ENCODE measurements around the gene ZFR2. TPM values are rescaled to one million over a fixed set of nuclear protein-coding genes. Genes with fewer than 3 reads are reported as not detected.

ZFR2 gene
- total RNA-seq, 6 experiments from 2014 or later, result not detected

DNA sequence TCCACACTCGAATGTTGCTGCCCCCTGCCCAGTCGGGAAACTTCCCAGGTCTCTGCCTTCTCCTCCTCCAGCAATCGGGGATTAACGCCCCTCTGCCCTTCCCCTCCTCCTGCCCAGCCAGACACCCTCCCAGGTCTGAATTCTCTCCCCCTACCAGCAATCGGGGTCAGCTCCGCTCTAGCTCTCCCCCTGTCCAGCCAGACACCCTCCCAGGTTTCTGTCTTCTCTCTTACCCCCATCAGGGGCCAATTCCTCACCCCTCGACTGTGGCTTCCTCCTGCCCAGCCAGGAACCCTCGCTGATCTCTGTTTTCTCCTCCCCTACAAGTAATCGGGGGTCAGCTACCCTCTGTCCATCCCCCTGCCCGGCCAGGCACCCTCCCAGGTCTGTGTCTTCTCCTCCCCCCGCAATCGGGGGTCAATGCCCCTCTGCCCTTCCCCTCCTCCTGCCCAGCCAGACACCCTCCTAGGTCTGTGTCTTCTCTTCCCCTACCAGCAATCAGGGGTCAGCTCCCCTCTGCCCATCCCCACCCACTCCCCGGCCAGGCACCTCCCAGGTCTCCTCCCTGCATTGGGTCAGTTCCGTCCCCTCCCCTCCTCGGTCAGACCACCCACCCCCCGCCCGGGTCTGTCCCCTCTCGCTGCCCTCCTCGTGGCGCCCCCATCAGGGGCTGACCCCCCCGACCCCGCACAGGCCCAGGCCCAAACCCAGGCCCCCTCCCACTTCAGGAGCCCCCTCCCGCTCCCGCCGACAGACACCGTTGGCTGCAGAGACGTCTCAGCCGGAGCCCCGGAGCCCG lies 668 bp downstream of the ZFR2 start:
- no peak overlapping the region for H3K4me3 Mint-ChIP-seq
- no peaks in the 10 kb centered on the region for H3K9me3 Mint-ChIP-seq
- DNase-seq, result no peak
- peaks cover 28% of the 10 kb centered on the region for H3K27me3 Mint-ChIP-seq (ENCODE audit: insufficient read depth)
- H3K36me3 Mint-ChIP-seq (ENCODE audit: low read depth), result no peaks in the 10 kb centered on the region
- TF ChIP-seq, protein P1, sequence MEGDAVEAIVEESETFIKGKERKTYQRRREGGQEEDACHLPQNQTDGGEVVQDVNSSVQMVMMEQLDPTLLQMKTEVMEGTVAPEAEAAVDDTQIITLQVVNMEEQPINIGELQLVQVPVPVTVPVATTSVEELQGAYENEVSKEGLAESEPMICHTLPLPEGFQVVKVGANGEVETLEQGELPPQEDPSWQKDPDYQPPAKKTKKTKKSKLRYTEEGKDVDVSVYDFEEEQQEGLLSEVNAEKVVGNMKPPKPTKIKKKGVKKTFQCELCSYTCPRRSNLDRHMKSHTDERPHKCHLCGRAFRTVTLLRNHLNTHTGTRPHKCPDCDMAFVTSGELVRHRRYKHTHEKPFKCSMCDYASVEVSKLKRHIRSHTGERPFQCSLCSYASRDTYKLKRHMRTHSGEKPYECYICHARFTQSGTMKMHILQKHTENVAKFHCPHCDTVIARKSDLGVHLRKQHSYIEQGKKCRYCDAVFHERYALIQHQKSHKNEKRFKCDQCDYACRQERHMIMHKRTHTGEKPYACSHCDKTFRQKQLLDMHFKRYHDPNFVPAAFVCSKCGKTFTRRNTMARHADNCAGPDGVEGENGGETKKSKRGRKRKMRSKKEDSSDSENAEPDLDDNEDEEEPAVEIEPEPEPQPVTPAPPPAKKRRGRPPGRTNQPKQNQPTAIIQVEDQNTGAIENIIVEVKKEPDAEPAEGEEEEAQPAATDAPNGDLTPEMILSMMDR (IDR thresholded peaks at IDR 0.05), result no peak
- no peak overlapping the region for H3K27ac Mint-ChIP-seq
- no peaks in the 10 kb centered on the region for H3K4me1 Mint-ChIP-seq (ENCODE audit: low read depth)

DNA sequence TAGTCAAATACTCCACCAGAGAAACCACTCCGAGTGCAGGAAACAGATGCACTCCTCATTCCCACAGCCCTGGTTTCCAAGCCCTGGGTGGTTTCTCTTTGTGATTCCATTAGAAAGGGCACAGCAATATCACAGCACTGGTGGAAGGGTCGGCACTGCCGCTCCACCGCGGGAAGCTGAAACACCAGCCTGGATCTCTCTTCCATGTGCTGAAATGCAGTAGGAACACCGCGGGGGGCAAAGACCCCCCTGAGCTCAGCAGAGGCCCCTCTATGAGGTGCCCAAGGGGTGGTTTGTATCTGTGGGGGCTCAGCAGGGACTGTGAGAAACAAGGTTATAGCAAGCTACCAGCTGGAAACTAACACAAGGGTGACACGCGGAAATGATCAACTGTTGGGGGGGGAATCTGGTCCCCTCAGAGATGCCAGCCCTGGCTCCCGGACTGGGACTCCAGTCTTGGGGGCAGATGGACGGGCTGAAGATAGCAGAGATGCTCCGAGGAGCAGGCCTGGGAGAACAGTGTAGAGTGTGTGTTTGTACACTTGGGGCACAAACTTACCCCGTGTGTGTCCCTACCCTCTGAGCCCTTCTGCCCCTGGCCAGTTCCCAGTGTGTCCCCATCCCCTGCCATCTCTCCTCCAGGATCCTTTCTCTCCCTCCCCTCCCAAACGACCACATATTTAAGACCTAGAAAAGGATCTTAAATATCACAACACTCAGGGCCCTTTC lies 1.8 kb downstream of the ZFR2 start:
- Mint-ChIP-seq H3K27me3 (ENCODE audit: insufficient read depth) (peaks cover 38% of the 10 kb centered on the region), H3K27ac (no peak overlapping the region), H3K4me3 (no peak overlapping the region), H3K9me3 (no peaks in the 10 kb centered on the region), H3K36me3 (ENCODE audit: low read depth) (no peaks in the 10 kb centered on the region), H3K4me1 (ENCODE audit: low read depth) (no peaks in the 10 kb centered on the region)
- DNase-seq, result no peak
- TF ChIP-seq, protein P1 (IDR thresholded peaks at IDR 0.05), result no peak

DNA sequence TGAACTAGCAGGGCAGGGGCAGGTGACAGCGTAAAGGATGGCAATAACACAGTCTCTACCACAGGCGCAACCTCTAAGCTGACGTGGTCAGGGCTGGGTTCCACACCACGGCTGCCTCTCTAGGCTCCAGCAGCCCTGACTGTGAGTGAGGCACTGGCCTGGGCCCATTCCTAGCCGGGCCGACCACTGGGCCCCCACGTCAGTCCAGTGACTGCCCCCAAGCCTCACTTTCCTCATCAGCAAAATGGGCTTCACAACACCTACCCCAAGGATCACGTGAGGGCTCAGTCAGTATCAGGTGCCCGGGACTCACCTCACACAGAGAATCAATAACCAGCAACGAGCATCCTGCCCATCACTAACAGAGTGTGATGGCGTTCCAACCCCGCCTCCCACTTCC lies 5.2 kb downstream of the ZFR2 start:
- Mint-ChIP-seq H3K4me3 (no peak overlapping the region), H3K27ac (no peak overlapping the region), H3K36me3 (ENCODE audit: low read depth) (no peaks in the 10 kb centered on the region), H3K4me1 (ENCODE audit: low read depth) (no peaks in the 10 kb centered on the region), H3K27me3 (ENCODE audit: insufficient read depth) (peaks cover 60% of the 10 kb centered on the region), H3K9me3 (no peaks in the 10 kb centered on the region)
- TF ChIP-seq, protein P1 (IDR thresholded peaks at IDR 0.05), result no peak
- no peak for DNase-seq

DNA sequence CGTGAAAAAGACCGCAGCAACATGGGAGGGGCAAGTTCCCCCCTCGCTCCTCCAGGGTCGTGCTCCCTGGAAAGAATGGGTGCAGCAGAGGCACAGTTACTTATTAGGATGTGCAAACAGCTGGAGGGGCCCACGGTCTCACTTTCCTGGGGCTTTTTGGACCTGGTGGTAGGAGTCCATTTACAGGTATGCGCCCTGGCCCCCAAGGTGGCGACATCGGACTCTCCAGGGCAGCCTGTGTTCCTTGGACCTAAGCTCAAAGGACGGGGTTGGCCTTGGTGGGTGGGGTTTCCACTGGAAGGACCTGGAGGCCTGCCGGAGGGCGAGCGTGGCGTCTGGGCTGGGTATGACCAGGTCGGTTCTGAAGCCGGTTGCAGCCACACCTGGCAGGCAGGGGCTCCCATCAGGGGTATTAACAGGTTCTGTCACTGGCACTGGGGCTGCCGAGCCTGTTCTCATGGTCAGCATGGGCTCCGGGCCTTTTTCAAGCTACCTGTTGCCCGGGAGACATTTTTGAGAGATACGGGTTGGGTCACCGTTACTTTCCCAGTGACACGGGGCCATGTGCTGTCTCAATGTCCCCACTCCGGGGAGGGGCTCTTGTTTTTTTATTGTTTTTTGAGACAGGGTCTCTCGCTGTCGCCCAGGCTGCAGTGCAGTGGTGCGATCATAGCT lies 5.9 kb downstream of the ZFR2 start:
- H3K9me3 Mint-ChIP-seq, result no peaks in the 10 kb centered on the region
- no peaks in the 10 kb centered on the region for H3K4me1 Mint-ChIP-seq (ENCODE audit: low read depth)
- DNase-seq, result no peak
- no peak overlapping the region for H3K27ac Mint-ChIP-seq
- H3K36me3 Mint-ChIP-seq (ENCODE audit: low read depth), result no peaks in the 10 kb centered on the region
- H3K27me3 Mint-ChIP-seq (ENCODE audit: insufficient read depth), result peaks cover 64% of the 10 kb centered on the region
- no peak overlapping the region for H3K4me3 Mint-ChIP-seq
- TF ChIP-seq, protein P1 (IDR thresholded peaks at IDR 0.05), result no peak

DNA sequence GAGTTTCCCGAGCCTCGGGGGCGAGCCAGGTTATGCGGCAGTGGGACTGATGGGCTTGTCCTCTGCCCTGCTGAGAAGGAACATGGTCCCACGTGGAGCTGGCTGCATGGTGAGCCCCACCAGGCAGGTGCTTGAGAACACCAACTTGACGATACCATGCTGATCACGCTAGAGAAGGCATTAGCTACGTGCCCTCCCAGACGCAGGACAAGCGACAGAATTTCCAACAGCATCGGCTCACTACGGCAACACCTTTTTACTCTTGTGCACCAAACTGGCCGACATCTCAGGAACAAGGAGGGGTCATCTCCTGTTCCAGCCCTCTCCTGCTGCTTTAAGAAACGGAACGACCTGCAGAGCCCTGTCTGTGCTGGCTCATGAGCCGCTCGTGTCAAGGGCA lies 8.3 kb downstream of the ZFR2 start:
- Mint-ChIP-seq H3K9me3 (no peaks in the 10 kb centered on the region), H3K4me1 (ENCODE audit: low read depth) (no peaks in the 10 kb centered on the region), H3K27ac (no peak overlapping the region), H3K27me3 (ENCODE audit: insufficient read depth) (peaks cover 56% of the 10 kb centered on the region), H3K36me3 (ENCODE audit: low read depth) (no peaks in the 10 kb centered on the region), H3K4me3 (no peak overlapping the region)
- DNase-seq, result no peak
- TF ChIP-seq, protein P1 (IDR thresholded peaks at IDR 0.05), result no peak
